Measurements from ENCODE around the gene ANKRD34A.

DNA sequence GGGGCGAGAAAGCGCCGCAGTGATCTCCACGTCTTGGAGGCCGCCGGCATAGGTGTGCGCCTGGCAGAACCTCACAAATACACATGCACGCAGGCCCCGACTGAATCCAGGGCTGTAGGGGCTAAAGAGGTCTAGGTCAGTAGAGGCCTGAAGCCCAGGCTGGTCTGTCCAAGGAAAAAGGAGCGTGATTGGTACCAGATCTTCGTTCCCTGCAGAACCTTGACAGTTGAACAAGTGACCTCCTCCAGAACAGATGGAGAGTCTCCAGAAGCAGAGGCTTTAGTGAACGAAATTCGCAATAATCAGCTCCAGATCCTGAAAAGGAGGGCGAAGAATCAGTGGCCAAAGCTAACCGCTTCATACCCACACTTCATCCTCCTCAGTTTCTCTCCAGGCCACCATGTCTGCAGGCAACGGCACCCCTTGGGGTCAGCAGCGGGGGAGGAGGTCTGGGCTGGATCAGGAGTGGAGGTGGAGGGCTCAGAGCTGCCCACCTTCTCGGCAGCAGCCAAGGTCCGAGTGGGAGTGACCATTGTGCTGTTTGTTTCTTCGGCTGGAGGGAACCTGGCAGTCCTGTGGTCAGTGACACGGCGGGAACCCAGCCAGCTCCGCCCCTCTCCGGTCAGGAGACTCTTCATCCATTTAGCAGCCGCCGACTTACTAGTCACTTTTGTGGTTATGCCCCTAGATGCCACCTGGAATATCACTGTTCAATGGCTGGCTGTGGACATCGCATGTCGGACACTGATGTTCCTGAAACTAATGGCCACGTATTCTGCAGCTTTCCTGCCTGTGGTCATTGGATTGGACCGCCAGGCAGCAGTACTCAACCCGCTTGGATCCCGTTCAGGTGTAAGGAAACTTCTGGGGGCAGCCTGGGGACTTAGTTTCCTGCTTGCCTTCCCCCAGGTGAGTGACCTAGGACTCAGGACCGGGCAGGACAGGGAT is 45.1 kb downstream of the ANKRD34A start:
- TF ChIP-seq, protein P1, sequence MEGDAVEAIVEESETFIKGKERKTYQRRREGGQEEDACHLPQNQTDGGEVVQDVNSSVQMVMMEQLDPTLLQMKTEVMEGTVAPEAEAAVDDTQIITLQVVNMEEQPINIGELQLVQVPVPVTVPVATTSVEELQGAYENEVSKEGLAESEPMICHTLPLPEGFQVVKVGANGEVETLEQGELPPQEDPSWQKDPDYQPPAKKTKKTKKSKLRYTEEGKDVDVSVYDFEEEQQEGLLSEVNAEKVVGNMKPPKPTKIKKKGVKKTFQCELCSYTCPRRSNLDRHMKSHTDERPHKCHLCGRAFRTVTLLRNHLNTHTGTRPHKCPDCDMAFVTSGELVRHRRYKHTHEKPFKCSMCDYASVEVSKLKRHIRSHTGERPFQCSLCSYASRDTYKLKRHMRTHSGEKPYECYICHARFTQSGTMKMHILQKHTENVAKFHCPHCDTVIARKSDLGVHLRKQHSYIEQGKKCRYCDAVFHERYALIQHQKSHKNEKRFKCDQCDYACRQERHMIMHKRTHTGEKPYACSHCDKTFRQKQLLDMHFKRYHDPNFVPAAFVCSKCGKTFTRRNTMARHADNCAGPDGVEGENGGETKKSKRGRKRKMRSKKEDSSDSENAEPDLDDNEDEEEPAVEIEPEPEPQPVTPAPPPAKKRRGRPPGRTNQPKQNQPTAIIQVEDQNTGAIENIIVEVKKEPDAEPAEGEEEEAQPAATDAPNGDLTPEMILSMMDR (IDR thresholded peaks at IDR 0.05): no peak
- no peak for TF ChIP-seq POLR2A (IDR thresholded peaks at IDR 0.05)
- peak in 2 of 3 donors; percentile 8 to 22 for TF ChIP-seq POLR2AphosphoS5 (IDR thresholded peaks at IDR 0.05)

All from breast epithelium (tissue), 3 donors.